ENCODE data around the gene LARGE1. TPM values are rescaled to one million over a fixed set of nuclear protein-coding genes. Genes with fewer than 3 reads are reported as not detected.

The LARGE1 gene
- total RNA-seq, 1 donor from 2014 or later, result 2.4 TPM

DNA sequence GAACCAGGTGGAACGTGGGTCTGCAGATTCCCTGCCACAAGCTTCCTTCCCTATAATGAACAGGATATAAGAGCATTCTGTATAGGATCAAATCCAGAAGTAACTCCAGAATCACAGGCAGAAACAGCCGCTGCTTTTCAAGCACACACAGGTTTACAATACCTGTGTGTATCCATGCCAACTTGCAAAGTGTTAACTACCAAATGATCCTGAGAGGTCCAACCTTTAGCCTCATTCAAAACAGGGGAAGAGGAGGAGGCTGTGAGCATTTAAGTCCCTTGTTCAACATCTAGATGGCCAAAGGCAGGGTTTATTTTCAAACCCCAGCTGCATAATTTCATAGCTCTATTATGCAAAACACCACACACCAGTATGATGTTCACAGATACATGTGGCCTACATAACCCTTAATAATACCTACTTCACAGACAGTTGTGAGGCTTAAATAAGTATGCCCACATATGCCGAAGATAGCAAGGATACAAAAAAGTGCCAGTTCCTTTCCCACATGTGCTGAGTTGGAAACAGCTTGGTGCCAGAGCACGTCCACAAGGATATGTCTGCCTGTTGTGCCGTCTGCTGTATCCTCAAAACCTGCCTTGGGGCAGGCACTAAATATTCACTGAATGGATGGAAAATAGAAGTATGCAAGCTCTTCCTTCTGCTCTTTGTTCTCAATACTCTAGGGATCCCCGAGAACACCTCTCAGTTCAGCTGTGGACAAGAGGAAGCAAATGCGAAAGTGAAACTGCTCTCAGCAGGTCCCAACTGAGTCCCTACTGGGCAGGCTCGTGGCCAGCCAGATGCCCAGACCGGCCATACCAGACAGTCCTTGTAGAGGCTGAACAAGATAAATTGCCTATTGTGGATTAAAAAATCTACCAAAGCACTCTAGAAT lies 66.8 kb downstream of the LARGE1 start:
- H3K4me3 ChIP-seq (ENCODE audit: low read depth, low read length), result peak overlapping the region; percentile 41
- FAIRE-seq (no peak), DNase-seq (ENCODE audit: low read depth) (peak; percentile 48)
- H3K27me3 ChIP-seq (ENCODE audit: control insufficient read depth, insufficient read depth, low read length), result no peaks in the 10 kb centered on the region
- TF ChIP-seq CTCF (IDR thresholded peaks at IDR 0.05; ENCODE audit: insufficient read depth, low read length, severe bottlenecking), result no peak
- no peaks in the 10 kb centered on the region for H3K36me3 ChIP-seq (ENCODE audit: control insufficient read depth, insufficient read depth, low read length)

GRCh38 chr22:33851821-33852384 lies 68.4 kb downstream of the LARGE1 start:
- Histone ChIP-seq H3K27me3 (ENCODE audit: control insufficient read depth, insufficient read depth, low read length) (no peaks in the 10 kb centered on the region), H3K36me3 (ENCODE audit: control insufficient read depth, insufficient read depth, low read length) (no peaks in the 10 kb centered on the region), H3K4me3 (ENCODE audit: low read depth, low read length) (no peak overlapping the region)
- DNase-seq (ENCODE audit: low read depth) (peak; percentile 17), FAIRE-seq (no peak)
- no peak for TF ChIP-seq CTCF (IDR thresholded peaks at IDR 0.05; ENCODE audit: insufficient read depth, low read length, severe bottlenecking)

DNA sequence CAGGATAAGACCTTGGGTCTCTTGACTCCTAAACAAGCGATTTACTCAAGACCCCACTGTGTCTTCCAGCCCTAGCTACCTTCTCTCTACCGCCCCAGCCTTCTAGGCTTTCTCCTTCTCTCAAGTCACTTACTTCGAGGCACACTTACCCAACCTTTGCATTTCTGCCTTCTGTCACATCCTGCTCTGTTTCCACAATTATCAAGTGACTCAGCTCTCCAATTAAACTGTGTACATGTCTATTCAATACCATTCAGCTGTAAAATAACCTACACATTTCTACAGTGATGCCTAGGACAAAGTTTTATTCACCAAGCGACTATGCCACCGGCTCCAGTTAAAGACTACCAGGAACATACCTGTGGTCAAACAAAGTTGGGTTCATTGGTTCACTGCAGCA lies 69.0 kb downstream of the LARGE1 start:
- H3K4me3 ChIP-seq (ENCODE audit: low read depth, low read length), result no peak overlapping the region
- FAIRE-seq, result peak; percentile 60
- TF ChIP-seq CTCF (IDR thresholded peaks at IDR 0.05; ENCODE audit: insufficient read depth, low read length, severe bottlenecking), result no peak
- DNase-seq (ENCODE audit: low read depth), result peak; percentile 62
- H3K36me3 ChIP-seq (ENCODE audit: control insufficient read depth, insufficient read depth, low read length), result no peaks in the 10 kb centered on the region
- no peaks in the 10 kb centered on the region for H3K27me3 ChIP-seq (ENCODE audit: control insufficient read depth, insufficient read depth, low read length)

DNA sequence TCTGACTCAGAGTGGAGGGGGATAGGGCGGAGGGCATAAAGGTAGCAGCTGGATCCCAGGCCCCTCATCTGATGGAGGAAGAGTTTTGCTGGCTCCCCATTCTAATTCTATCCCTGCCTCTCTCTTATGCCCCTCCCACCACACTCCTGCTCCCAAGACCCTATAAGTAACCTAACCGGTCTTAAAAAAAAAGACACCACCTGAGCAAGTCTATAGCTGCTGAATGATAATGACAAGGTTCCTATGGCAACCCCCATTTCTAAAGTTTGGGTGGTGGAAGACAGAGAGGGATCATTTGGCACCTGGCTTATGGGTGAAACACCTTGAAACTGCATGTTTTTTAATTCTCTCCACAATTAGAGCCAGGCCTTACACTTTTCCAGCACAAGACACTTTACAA lies 69.6 kb downstream of the LARGE1 start:
- Histone ChIP-seq H3K27me3 (ENCODE audit: control insufficient read depth, insufficient read depth, low read length) (no peaks in the 10 kb centered on the region), H3K4me3 (ENCODE audit: low read depth, low read length) (no peak overlapping the region), H3K36me3 (ENCODE audit: control insufficient read depth, insufficient read depth, low read length) (no peaks in the 10 kb centered on the region)
- DNase-seq (ENCODE audit: low read depth) (no peak), FAIRE-seq (no peak)
- no peak for TF ChIP-seq CTCF (IDR thresholded peaks at IDR 0.05; ENCODE audit: insufficient read depth, low read length, severe bottlenecking)

DNA sequence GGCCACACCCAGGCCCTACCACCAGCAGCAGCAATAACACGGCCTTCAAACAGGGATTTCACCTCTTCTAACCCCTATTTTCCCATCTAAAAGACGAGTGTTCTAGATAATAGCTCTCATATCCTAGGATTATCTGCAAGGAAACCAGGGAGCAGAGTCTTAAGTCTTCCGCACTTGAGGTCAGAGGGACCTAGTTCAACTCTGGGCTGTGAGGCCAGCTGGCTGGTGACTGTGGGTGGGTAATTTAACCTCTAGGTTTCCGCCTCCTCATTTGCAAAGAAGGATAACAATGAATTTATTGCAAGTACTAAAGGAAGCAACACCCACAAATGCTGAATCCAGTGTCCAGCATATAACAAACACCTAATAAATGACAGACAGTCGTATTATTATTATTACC lies 70.1 kb downstream of the LARGE1 start:
- H3K4me3 ChIP-seq (ENCODE audit: low read depth, low read length), result no peak overlapping the region
- TF ChIP-seq CTCF (IDR thresholded peaks at IDR 0.05; ENCODE audit: insufficient read depth, low read length, severe bottlenecking), result no peak
- FAIRE-seq, result no peak
- no peaks in the 10 kb centered on the region for H3K27me3 ChIP-seq (ENCODE audit: control insufficient read depth, insufficient read depth, low read length)
- no peaks in the 10 kb centered on the region for H3K36me3 ChIP-seq (ENCODE audit: control insufficient read depth, insufficient read depth, low read length)
- no peak for DNase-seq (ENCODE audit: low read depth)
